Keratinocyte (primary cell): ENCODE measurements around the gene ULK4. TPM values are rescaled to one million over a fixed set of nuclear protein-coding genes. Genes with fewer than 3 reads are reported as not detected.

ENCODE experiments used
- DNase-seq: peaks from one replicate; pipeline ENCODE4 v3.0.0-alpha.2; 2011; ENCODE audit warnings: low read depth, missing footprints, low spot score
- FAIRE-seq: peaks from 2 replicates; lab custom pipeline; 2011; peaks lifted over from hg19 to GRCh38; lab: Jason Lieb, UNC
- H2AFZ ChIP-seq: 2 replicates; pipeline ENCODE4 v1.6.0; 2012; ENCODE audit warnings: low read length, control low read depth, inconsistent platforms; ENCODE audit not compliant: control insufficient read depth
- H3K27ac ChIP-seq: 2 replicates; pipeline ENCODE4 v1.5.1; 2011; ENCODE audit warnings: low read length; ENCODE audit not compliant: control insufficient read depth, insufficient read depth
- H3K27me3 ChIP-seq: 3 replicates; pipeline ENCODE4 v1.6.0; 2011; ENCODE audit warnings: low read length; ENCODE audit not compliant: control insufficient read depth, insufficient read depth; ENCODE audit errors: extremely low read depth
- H3K36me3 ChIP-seq, 2 experiments: 2 replicates in 1 of 2; 3 replicates in 1 of 2; pipeline ENCODE4 v1.5.1; 2011; ENCODE audit warnings: low read length in 2 of 2, mild to moderate bottlenecking in 1 of 2; ENCODE audit not compliant: control insufficient read depth in 2 of 2, insufficient read depth in 2 of 2; ENCODE audit errors: extremely low read depth in 1 of 2
- H3K4me1 ChIP-seq: 3 replicates; pipeline ENCODE4 v1.5.1; 2011; ENCODE audit warnings: low read length; ENCODE audit not compliant: control insufficient read depth, insufficient read depth; ENCODE audit errors: extremely low read depth
- H3K4me2 ChIP-seq: 3 replicates; pipeline ENCODE4 v1.6.0; 2011; ENCODE audit warnings: low read depth, low read length; ENCODE audit not compliant: control insufficient read depth, insufficient read depth; ENCODE audit errors: extremely low read depth
- H3K4me3 ChIP-seq, 3 experiments: fragments of 200-600 bp in 1 of 3; sonication (generic) in 1 of 3; 2 replicates in 2 of 3; 3 replicates in 1 of 3; pipeline ENCODE4 v1.5.1; 2011 to 2016; ENCODE audit warnings: low read length in 3 of 3, mild to moderate bottlenecking in 3 of 3, control low read depth in 2 of 3, inconsistent platforms in 1 of 3, low read depth in 1 of 3, mixed read lengths in 1 of 3, mixed run types in 1 of 3, moderate library complexity in 1 of 3; ENCODE audit not compliant: control insufficient read depth in 2 of 3, insufficient read depth in 2 of 3; ENCODE audit errors: extremely low read depth in 1 of 3
- H3K79me2 ChIP-seq: 2 replicates; pipeline ENCODE4 v1.6.0; 2012; ENCODE audit warnings: low read length; ENCODE audit not compliant: control insufficient read depth, insufficient read depth
- H3K9ac ChIP-seq: 3 replicates; pipeline ENCODE4 v1.6.0; 2011; ENCODE audit warnings: low read length; ENCODE audit not compliant: control insufficient read depth, insufficient read depth; ENCODE audit errors: extremely low read depth
- H3K9me1 ChIP-seq: 3 replicates; pipeline ENCODE4 v1.6.0; 2011; ENCODE audit warnings: low read length; ENCODE audit not compliant: control insufficient read depth, insufficient read depth; ENCODE audit errors: extremely low read depth
- H3K9me3 ChIP-seq: 2 replicates; pipeline ENCODE4 v1.5.1; 2012; ENCODE audit warnings: low read depth, low read length; ENCODE audit not compliant: control insufficient read depth
- H4K20me1 ChIP-seq: 3 replicates; pipeline ENCODE4 v1.6.0; 2011; ENCODE audit warnings: low read length; ENCODE audit not compliant: control insufficient read depth, insufficient read depth; ENCODE audit errors: extremely low read depth
- CTCF ChIP-seq, 3 experiments: IDR thresholded peaks in 1 of 3; conservative IDR thresholded peaks in 1 of 3; optimal IDR thresholded peaks in 1 of 3; 2 replicates in 2 of 3; 3 replicates in 1 of 3; pipeline versions ENCODE3 to v1.5.1; 2011; ENCODE audit warnings: low read length in 3 of 3, mild to moderate bottlenecking in 3 of 3, moderate library complexity in 2 of 3, control low read depth in 1 of 3, inconsistent platforms in 1 of 3; ENCODE audit not compliant: insufficient read depth in 2 of 3; ENCODE audit errors: extremely low read depth in 1 of 3
- EZH2 ChIP-seq: IDR thresholded peaks from one replicate; pipeline ENCODE4 v1.6.1; 2012; ENCODE audit warnings: inconsistent platforms, mild to moderate bottlenecking, low read length, moderate library complexity
- dilution Hi-C: fragments of 300-500 bp; cut with MboI; formaldehyde crosslinking; loops from one replicate; pipeline ENCODE4 v1.7.0; 2020; ENCODE audit warnings: low sequenced_read_pairs; ENCODE audit not compliant: extremely low pct_ligation_motif_present
- polyA plus RNA-seq, 5 experiments: library from polyadenylated mRNA; depleted of rRNA in 3 of 5; stranded (reverse) in 3 of 5; stranded (forward) in 1 of 5; unstranded in 1 of 5; fragments of >200 nt; gene quantifications; 1 replicate in 1 of 5; 2 replicates in 3 of 5; 3 replicates in 1 of 5; pipeline versions ENCODE4 v1.2.1 to v1.2.3, GENCODE V29; 2011 to 2012; ENCODE audit warnings: missing spikeins in 2 of 5, low read depth in 1 of 5, low replicate concordance in 1 of 5

ULK4 gene
- polyA plus RNA-seq, 1 donor (not counting 4 experiments of a cell fraction or from before 2014, with no cell fraction given) = 6.1 TPM

DNA sequence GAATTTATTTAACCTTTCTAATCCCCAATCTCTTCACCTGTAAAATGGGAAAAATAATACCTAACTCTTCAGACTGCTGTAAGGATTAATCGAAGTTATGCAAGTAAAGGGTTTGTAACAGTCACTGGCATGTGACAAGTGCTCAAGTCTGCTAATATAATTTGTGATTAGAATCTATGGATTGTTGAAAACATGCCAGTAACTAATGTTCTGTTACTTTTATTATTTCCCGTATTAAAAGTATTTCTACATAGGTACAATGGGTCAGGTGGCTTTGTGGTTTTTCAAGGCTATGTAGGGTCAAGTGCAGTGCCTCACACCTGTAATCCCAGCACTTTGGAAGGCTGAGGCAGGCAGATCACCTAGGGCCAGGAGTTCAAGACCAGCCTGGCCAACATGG lies 29.4 kb downstream of the ULK4 start:
- Histone ChIP-seq H3K4me2 (no peak overlapping the region), H3K27me3 (no peaks in the 10 kb centered on the region), H3K36me3 (no peaks in the 10 kb centered on the region), H2AFZ (no peak overlapping the region), H3K9me3 (no peaks in the 10 kb centered on the region), H4K20me1 (no peaks in the 10 kb centered on the region), H3K4me1 (peaks cover 9% of the 10 kb centered on the region), H3K27ac (no peak overlapping the region), H3K4me3 (no peak overlapping the region), H3K9ac (no peak overlapping the region), H3K79me2 (no peaks in the 10 kb centered on the region), H3K9me1 (no peaks in the 10 kb centered on the region)
- DNase-seq = no peak
- dilution Hi-C loops = no loop called here
- no peak for FAIRE-seq
- TF ChIP-seq EZH2 (no peak), CTCF (optimal IDR thresholded peaks at IDR 0.05 in 1 of 3, IDR thresholded peaks at IDR 0.05 in 1 of 3, conservative IDR thresholded peaks at IDR 0.05 in 1 of 3; ENCODE audit: extremely low read depth in 1 of 3, insufficient read depth in 2 of 3, low read length in 3 of 3) (no peak)

- Histone ChIP-seq H3K4me1 (no peaks in the 10 kb centered on the region), H3K27ac (no peak overlapping the region), H3K9ac (no peak overlapping the region), H3K27me3 (no peaks in the 10 kb centered on the region), H2AFZ (no peak overlapping the region), H3K9me3 (no peaks in the 10 kb centered on the region), H3K36me3 (no peaks in the 10 kb centered on the region), H4K20me1 (no peaks in the 10 kb centered on the region), H3K9me1 (no peaks in the 10 kb centered on the region), H3K4me3 (no peak overlapping the region), H3K4me2 (no peak overlapping the region), H3K79me2 (no peaks in the 10 kb centered on the region)
- no peak for FAIRE-seq
- dilution Hi-C loops = loop anchor here (25.0 kb wide), 1 partner anchor 192 kb away; no protein-coding TSS in a partner anchor
- no peak for DNase-seq
- no peak for TF ChIP-seq EZH2
- TF ChIP-seq CTCF (optimal IDR thresholded peaks at IDR 0.05 in 1 of 3, IDR thresholded peaks at IDR 0.05 in 1 of 3, conservative IDR thresholded peaks at IDR 0.05 in 1 of 3; ENCODE audit: extremely low read depth in 1 of 3, insufficient read depth in 2 of 3, low read length in 3 of 3) = no peak
Measured at GRCh38 chr3:41920406-41920965, 41.4 kb downstream of the ULK4 start.
